Right lobe of liver (tissue), 4 donors: ENCODE results near the gene CCDC183.

Source experiments
- POLR2A ChIP-seq: fragments of 450-650 bp; IDR thresholded peaks from one replicate; pipeline ENCODE4 v1.6.1; 2017; ENCODE audit warnings: antibody characterized with exemption, mild to moderate bottlenecking
- TF ChIP-seq, protein P1 (sequence below), 4 donors: fragments of 200-600 bp in 3 of 4; fragments of 450-650 bp in 1 of 4; IDR thresholded peaks; one replicate each; pipeline versions ENCODE4 v1.5.1 to v1.8.0; 2016 to 2022; ENCODE audit warnings: antibody characterized with exemption in 4 of 4, mild to moderate bottlenecking in 2 of 4
- donor health status: DM: no; HTN: no; CAD: no.
- donor health status: DM: no; HTN: no; CAD: no.
- donor health status: DM: no; HTN: yes; CAD: no.

DNA sequence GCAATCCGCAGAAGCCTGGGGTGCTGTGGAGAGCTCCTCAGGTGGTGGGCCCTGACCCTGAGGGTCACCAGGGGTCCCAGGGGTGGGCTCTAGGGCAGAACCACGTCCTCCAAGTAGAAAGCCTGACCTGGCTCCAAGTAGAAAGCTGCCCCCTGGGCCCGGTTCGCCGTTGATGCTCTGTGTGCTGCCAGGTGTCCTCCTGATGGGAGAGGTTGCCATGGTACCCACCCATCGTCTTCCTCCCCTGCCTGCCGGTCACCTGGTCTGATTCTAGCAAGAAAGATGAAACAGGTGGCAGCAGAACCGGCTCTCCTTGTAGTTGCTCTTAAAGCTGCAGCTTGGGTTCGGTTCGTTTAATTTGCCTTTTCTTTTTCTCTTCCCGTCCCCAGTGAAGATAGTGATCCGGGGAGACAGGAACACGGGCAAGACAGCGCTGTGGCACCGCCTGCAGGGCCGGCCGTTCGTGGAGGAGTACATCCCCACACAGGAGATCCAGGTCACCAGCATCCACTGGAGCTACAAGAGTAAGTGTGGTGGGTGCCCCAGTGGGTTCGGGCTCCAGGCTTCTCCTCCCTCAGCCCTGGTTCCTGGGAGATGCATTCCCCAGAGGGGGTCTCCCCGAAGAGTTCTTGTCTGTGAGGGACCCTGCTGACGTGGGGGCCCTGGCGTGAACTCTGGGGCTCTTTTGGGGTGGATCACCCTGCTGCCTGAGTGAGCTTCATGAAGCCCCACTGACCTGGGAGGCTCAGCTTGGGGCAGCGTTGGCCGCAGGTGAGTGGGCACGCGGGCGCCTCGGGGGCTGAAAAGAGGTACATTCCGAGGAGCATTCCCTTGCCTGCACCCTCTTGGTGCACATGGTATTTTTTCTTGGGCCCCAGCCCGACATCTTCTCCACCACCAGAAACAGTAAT lies 27.3 kb downstream of the CCDC183 start:
- no peak for TF ChIP-seq POLR2A
- TF ChIP-seq, protein P1, sequence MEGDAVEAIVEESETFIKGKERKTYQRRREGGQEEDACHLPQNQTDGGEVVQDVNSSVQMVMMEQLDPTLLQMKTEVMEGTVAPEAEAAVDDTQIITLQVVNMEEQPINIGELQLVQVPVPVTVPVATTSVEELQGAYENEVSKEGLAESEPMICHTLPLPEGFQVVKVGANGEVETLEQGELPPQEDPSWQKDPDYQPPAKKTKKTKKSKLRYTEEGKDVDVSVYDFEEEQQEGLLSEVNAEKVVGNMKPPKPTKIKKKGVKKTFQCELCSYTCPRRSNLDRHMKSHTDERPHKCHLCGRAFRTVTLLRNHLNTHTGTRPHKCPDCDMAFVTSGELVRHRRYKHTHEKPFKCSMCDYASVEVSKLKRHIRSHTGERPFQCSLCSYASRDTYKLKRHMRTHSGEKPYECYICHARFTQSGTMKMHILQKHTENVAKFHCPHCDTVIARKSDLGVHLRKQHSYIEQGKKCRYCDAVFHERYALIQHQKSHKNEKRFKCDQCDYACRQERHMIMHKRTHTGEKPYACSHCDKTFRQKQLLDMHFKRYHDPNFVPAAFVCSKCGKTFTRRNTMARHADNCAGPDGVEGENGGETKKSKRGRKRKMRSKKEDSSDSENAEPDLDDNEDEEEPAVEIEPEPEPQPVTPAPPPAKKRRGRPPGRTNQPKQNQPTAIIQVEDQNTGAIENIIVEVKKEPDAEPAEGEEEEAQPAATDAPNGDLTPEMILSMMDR (IDR thresholded peaks at IDR 0.05), result no peak
